HG03196 (cell line): ENCODE results near the gene MYO9B.
"Not testable (repeated sequence)": the region's sequence is repeated elsewhere in the genome, so short reads cannot be mapped to it uniquely, and the experiment has no call there.

Experiments used
- ATAC-seq: cut with Tn5 transposase; IDR thresholded peaks from one replicate; pipeline ENCODE4 v1.9.1; 2021; ENCODE audit not compliant: unreplicated experiment

MYO9B gene

DNA sequence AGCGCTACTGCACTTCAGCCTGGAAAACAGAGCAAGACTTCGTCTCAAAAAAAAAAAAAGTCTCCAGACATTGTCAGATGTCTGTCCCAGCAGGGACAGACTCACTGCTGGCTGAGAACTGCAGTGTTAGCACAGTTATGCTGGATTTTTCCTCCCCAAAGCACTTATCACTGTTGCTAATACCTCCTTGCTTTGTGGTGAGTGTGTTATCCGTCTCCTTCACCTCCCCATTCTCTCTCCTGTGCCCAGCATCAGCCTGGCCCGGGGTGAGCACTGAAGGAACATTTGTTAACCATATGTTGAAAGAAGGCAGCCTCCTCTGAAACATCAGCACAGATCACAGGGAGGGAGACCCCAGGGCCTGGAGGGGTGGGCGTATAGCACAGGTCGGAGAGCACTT, 11.3 kb downstream of the MYO9B start:
- no peak for ATAC-seq

DNA sequence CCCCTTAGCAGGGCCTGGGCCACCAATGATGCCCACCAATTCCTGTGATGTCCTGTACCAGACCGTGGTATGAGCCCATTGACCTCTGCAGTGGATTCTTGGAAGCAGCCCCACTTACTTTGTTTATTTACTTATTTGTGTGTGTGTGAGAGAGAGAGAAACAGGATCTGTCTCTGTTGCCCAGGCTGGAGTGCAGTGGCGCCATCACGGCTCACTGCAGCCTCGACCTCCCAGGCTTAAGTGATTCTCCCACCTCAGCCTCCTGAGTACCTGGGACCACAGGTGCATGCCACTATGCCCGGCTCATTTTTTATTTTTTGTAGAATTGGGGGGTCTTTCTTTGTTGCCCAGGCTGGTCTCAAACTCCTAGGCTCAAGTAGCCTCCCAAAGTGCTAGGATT, 13.0 kb downstream of the MYO9B start:
- no peak for ATAC-seq

DNA sequence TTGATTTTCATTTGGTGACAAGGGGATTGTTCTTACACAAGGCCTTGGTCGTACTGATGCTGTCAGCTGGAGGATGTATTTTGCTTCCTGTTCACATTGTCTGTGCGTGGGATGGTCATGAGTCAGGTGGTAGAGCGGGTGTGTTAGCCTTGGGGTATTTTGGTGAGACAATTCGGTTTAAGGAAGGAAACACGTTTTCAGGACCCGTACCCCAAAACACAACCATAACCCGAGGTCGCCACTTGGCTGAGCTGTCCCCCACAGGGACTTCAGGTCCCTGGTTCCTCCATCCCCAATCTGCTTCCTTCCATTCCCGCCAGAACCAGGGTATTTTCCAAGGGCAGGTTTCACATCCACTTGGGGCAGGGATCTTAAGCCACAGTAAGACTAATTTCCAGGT, 15.0 kb downstream of the MYO9B start:
- no peak for ATAC-seq

DNA sequence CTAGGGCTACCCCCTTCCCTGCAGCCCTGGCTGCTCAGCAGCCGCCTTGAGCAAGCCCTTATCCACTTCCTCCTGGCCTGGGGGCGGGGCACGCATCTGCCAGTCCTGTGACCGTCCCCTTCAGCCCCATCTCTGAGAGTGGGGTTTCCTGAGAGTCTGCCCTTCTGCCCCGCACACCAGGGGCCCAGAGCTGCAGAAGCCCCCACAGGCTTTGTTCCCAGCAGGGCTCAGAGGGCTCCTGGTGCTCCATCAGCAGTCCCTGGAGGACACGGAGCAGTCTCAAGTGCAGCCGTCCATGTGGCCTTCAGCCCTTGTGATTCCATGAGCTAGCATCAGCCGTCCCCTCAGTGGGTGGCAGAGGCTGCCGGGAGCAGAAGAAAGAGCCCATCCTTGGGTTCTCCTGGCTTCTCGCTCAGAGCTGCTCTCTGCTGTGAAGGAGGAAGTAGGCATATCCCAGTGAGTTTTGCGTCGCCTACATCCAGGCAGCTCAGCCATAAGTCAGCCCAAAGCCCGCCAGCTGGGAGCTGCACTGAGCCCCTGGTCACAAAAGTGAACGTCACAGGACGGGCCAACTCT, 16.3 kb downstream of the MYO9B start:
- no peak for ATAC-seq

GRCh38 chr19:17092696-17093095, 17.1 kb downstream of the MYO9B start:
- no peak for ATAC-seq

GRCh38 chr19:17094694-17095093, 19.1 kb downstream of the MYO9B start:
- ATAC-seq = not testable (repeated sequence)

DNA sequence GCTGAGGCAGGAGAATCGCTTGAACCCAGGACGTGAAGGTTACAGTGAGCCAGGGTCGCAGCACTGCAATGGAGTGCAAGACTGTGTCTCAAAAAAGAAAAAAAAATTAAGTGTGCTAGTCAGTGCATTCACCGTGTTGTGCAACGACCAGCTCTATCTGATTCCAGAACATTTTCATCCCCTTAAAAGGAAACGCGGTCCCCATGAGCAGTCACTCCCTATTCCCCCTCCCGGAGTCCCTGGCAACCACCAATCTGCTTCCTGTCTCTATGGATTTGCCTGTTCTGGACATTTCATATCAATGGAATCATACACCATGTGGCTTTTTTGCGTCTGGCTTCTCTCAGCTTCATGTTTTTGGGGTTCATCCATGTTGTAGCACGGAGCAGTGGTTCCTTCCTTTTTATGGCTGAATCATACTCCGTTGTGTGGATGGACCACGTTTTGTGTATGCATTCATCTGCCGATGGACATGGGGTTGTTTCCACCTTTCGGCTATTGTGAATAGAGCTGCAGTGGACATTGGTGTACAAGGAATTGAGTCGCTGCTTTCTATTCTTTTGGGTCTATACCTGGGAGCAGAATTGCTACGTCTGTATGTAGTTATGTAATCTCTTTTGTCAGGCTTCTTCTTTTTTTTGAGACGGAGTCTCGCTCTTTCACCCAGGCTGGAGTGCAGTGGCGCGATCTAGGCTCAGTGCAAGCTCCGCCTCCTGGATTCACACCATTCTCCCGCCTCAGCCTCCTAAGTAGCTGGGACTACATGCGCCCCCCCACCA, 19.8 kb downstream of the MYO9B start:
- ATAC-seq = no peak

GRCh38 chr19:17097593-17098126, 22.1 kb downstream of the MYO9B start:
- no peak for ATAC-seq

DNA sequence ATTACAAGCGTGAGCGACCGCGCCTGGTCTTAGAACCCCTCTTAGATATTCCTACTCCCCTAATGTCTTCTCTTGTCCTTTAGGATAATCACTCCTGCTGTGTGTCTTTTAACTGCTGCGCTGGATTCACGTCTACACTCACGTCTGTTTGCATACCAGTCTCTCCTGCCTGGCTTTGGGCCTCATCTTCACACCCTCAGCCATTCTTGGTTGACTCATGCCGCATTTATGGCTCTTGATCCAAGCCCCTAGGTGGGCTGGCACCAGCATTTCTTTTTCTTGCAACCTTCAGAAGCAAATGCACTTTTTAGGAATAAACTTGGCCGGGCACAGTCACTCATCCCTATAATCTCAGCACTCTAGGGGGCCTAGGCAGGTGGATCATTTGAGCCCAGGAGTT, 22.7 kb downstream of the MYO9B start:
- no peak for ATAC-seq

- ATAC-seq = no peak
Measured at GRCh38 chr19:17101686-17102628, 26.4 kb downstream of the MYO9B start.

DNA sequence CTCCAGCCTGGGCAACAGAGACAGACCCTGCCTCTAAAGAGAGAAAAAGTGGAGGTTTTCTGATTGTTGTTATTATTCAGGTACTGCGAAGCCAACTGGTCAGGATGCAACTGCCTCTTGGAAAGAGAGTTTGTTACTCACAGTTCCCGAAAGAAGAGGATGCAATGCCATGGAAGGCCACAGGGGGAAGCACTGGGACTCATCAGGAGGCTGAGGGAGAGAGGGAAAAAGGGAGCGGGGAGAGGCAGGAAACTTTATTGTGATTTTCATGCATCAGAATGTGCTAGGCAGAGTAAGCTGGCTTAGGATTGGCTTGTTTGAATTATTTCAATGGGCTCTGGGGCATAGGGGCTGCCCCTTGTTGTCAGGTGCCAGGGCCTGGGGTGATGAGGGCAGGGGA, 27.6 kb downstream of the MYO9B start:
- ATAC-seq = no peak

DNA sequence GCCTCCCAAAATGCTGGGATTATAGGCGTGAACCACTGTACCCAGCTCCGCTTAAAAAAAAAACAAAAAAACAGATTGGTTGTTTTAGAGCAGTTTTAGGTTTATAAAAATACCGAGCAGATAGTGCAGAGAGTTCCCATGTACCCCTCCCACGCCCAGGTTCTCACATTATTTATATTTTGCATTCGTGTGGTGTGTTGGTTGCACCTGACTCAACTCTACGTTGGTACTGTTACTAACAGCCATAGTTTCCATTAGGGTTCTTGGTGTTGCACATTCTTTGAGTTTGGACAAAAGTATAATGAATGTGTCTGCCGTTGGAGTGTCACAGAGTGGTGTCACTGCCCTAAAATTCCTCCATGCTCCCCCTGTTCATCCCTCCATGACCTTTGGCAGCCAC, 29.1 kb downstream of the MYO9B start:
- ATAC-seq = no peak

DNA sequence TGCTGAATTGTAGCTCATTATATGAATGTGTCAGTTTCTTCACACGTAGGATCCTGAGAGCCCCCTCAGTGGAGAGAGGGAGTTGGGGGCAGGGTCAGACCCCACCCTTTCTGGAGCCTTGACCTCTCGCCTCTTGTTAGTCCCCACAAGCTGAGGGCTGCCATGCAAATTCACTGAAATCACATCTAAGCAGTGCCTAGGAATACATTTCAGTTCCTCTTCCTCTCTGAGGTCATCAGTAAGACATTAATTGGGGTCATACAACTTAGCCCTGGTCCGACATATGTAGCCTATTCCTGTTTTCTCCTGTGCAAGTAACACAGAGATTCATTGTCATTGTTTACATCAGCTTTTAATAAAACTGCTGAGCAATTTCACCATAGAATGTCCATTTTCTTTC, 30.0 kb downstream of the MYO9B start:
- ATAC-seq = no peak

DNA sequence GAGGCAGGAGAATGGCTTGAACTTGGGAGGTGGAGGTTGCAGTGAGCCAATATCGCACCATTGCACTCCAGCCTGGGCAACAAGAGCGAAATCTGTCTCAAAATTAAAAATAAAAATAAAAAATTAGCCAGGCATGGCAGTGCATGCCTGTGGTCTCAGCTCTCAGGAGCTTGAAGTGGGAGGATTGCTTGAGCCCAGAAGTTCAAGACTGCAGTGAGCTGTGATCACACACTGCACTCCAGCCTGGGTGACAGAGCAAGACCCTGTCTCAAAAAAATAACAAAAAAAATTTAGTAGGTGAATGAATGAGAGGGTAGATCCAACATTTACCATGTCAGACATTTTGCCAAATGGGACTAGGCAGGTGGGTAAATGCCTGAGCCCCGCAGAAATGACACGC, 31.4 kb downstream of the MYO9B start:
- ATAC-seq = not testable (repeated sequence)

DNA sequence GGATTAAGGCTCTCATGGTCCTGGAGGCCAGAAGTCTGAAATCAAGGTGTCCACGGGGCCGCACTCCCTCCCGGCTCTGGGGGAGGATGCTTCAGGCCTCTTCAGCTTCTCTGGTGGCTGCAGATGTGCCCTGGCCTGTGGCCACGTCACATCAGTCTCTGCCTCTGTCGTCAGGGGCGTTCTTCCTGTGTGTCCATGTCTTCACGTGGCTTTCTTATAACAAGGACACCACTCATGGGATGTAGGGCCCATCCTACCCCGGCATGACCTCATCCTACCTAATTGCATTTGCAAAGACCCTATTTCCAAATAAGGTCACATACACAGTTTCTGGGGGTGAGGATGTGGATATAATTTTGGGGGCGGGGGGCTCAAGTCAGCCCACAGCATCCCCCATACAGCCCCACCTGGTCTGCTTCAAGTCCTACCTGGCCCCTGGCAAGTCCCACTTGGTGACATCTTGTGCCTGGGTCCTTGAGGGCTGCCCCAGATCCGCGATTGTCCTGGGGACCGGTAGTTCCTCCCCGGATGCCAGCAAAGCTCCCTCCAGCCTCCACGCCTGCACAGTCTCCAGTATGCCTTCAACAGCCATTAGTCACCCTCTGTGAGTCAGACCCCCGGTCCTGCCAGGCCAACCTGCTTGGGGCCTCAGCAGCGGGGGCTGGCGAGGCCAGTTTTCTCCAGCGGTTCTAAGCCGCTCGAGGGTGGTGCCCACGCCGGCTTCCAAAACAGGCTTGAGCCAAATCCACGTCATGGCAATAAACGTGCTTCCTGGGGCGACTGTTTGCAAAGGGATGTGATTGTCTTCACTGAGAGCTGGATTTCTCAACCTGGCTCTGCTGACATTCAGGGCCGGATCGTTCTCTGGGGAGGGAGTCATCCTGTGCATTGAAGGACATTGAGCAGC, 32.2 kb downstream of the MYO9B start:
- ATAC-seq = no peak

GRCh38 chr19:17108453-17108784, 32.8 kb downstream of the MYO9B start:
- ATAC-seq = no peak

GRCh38 chr19:17109300-17109699, 33.7 kb downstream of the MYO9B start:
- no peak for ATAC-seq

DNA sequence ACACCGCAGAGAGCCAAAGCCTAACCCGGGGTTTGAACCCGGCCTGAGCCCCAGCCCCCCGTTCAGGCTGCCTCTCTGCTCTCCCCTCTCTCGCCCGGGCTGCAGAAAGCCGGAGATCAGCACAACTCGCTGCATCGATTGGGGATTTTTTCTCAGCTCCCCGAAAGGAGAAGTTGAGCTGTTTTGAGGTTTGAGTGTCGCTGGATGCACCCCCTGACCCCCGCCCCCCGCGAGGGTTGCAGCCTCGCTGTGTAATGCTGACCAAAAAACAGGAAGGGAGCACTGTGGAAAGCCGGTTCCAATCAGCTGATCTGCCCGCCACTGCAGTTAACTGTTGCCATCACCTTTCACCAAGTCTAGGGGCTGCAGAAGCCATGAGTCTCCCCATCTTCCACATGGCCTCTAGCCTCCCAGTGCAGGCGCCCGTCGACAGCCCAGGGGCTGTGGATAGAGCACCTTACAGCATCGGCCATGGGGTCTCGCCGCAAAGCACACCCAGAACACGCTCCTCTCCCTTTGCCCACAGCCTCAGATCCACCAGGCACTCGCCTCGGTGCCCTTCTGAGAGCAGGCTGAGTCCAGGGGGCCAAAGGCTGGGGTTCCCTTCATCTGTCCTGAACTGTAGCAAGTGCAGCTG, 34.5 kb downstream of the MYO9B start:
- no peak for ATAC-seq

DNA sequence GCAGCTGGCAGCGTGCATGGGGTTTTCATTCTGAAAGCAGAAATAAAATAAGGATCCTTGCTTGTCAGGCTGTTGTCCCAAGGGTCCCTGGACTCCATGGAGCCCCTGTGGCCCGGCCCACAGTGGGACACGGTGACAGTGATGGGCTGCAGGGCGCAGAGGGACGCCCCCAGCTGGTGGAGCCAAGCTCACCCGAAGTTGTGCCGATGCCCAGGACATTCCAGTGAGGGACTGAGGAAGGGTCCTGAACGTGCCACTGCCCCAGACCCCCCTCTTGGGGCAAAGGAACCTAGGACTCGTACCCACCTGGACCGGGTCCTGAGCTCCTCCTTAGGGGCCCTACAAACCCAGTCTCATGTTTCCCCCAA, 35.0 kb downstream of the MYO9B start:
- ATAC-seq = no peak

- no peak for ATAC-seq
Measured at GRCh38 chr19:17111766-17112165, 36.2 kb downstream of the MYO9B start.
